B cell (primary cell): ENCODE data around the gene FAM210B. TPM values are rescaled to one million over a fixed set of nuclear protein-coding genes. Genes with fewer than 3 reads are reported as not detected.

Source experiments
- ATAC-seq: fragments of 200-7000 bp; cut with Tn5 transposase; one replicate; pipeline ENCODE4 v1.10.0; 2021; ENCODE audit warnings: low read depth, mild to moderate bottlenecking, moderate number of reproducible peaks, moderate library complexity
- CTCF ChIA-PET: fragments of 350-600 bp; sonication (Branson Sonifier 250); formaldehyde crosslinking; loops from one replicate; lab custom pipeline; 2021; ENCODE audit warnings: antibody characterized with exemption, inconsistent platforms; lab: Charles Lee
- POLR2A ChIA-PET: fragments of 350-600 bp; sonication (Branson Sonifier 250); formaldehyde crosslinking; loops from one replicate; lab custom pipeline; 2021; ENCODE audit warnings: antibody characterized with exemption; lab: Charles Lee
- DNase-seq: peaks from one replicate; pipeline ENCODE4 v3.0.0; 2013
- H2AFZ ChIP-seq: 2 replicates; pipeline ENCODE4 v1.6.1; 2012; ENCODE audit warnings: mild to moderate bottlenecking, low read depth, low read length; ENCODE audit not compliant: insufficient read depth, poor library complexity, severe bottlenecking
- H3K27ac ChIP-seq, 2 donors: 1 replicate in 1 of 2; 2 replicates in 1 of 2; pipeline ENCODE4 v1.5.1; 2012 to 2013; ENCODE audit warnings: low read length in 2 of 2, mild to moderate bottlenecking in 2 of 2, moderate library complexity in 1 of 2
- H3K27me3 ChIP-seq, 4 experiments: fragments of 200-600 bp in 1 of 4; sonication (generic) in 1 of 4; replicated peaks in 1 of 4; 1 replicate in 2 of 4; 2 replicates in 2 of 4; pipeline versions ENCODE4 v1.6.1 to v1.7.0; 2013 to 2016; ENCODE audit warnings: low read length in 3 of 4, mild to moderate bottlenecking in 2 of 4, mixed read lengths in 1 of 4, moderate library complexity in 1 of 4; ENCODE audit not compliant: insufficient read depth in 4 of 4, control insufficient read depth in 3 of 4; ENCODE audit errors: control extremely low read depth in 1 of 4
- H3K36me3 ChIP-seq, 2 experiments: replicated peaks in 1 of 2; 1 replicate in 1 of 2; 2 replicates in 1 of 2; pipeline versions ENCODE4 v1.6.1 to v1.7.1; 2013; ENCODE audit warnings: low read length in 1 of 2; ENCODE audit not compliant: insufficient read depth in 2 of 2, control insufficient read depth in 1 of 2; ENCODE audit errors: control extremely low read depth in 1 of 2, extremely low read depth in 1 of 2
- H3K4me1 ChIP-seq, 2 donors: fragments of 200-600 bp in 1 of 2; sonication (generic) in 1 of 2; 1 replicate in 1 of 2; 2 replicates in 1 of 2; pipeline versions ENCODE4 v1.5.1 to v1.6.1; 2013 to 2017; ENCODE audit warnings: low read length in 2 of 2; ENCODE audit not compliant: control insufficient read depth in 2 of 2, insufficient read depth in 2 of 2
- H3K4me2 ChIP-seq: replicated peaks from 2 replicates; pipeline ENCODE3; 2012; ENCODE audit warnings: mild to moderate bottlenecking, low read depth, low read length; ENCODE audit not compliant: poor library complexity, severe bottlenecking
- H3K4me3 ChIP-seq, 5 experiments: fragments of 200-600 bp in 1 of 5; sonication (generic) in 1 of 5; 1 replicate in 3 of 5; 2 replicates in 2 of 5; pipeline versions ENCODE4 v1.5.1 to v1.7.0; 2011 to 2016; ENCODE audit warnings: low read length in 4 of 5, mild to moderate bottlenecking in 4 of 5, low read depth in 2 of 5, control low read depth in 1 of 5, moderate library complexity in 1 of 5; ENCODE audit not compliant: insufficient read depth in 1 of 5; ENCODE audit errors: control extremely low read depth in 1 of 5, extremely low read depth in 1 of 5
- H3K79me2 ChIP-seq: fragments of 200-600 bp; sonication (generic); one replicate; pipeline ENCODE4 v1.6.0; 2016; ENCODE audit warnings: low read length; ENCODE audit not compliant: control insufficient read depth, insufficient read depth
- H3K9ac ChIP-seq: fragments of 200-600 bp; sonication (generic); 2 replicates; pipeline ENCODE4 v1.6.1; 2017; ENCODE audit warnings: mild to moderate bottlenecking, low read length, moderate library complexity
- H3K9me3 ChIP-seq, 3 donors: one replicate each; pipeline versions ENCODE4 v1.6.1 to v1.7.1; 2013; ENCODE audit warnings: low read length in 2 of 3; ENCODE audit not compliant: control insufficient read depth in 2 of 3, insufficient read depth in 1 of 3; ENCODE audit errors: control extremely low read depth in 1 of 3
- H4K20me1 ChIP-seq: 2 replicates; pipeline ENCODE4 v1.6.0; 2012; ENCODE audit warnings: mild to moderate bottlenecking, low read length; ENCODE audit not compliant: insufficient read depth, control insufficient read depth, poor library complexity, severe bottlenecking
- H3K27ac Mint-ChIP-seq: one replicate; pipeline ENCODE4 v1.8.0; 2021; ENCODE audit warnings: mixed read lengths
- H3K27me3 Mint-ChIP-seq: one replicate; pipeline ENCODE4 v1.8.0; 2021; ENCODE audit warnings: mixed read lengths
- H3K4me1 Mint-ChIP-seq: one replicate; pipeline ENCODE4 v1.8.0; 2021; ENCODE audit warnings: mixed read lengths
- H3K4me3 Mint-ChIP-seq: one replicate; pipeline ENCODE4 v1.8.0; 2021; ENCODE audit warnings: mixed read lengths
- H3K9me3 Mint-ChIP-seq: one replicate; pipeline ENCODE4 v1.8.0; 2022; ENCODE audit warnings: mixed read lengths; ENCODE audit not compliant: insufficient read depth
- EZH2 ChIP-seq: IDR thresholded peaks from 2 replicates; pipeline ENCODE4 v1.6.1; 2012; ENCODE audit warnings: borderline replicate concordance, low read depth, mild to moderate bottlenecking, moderate library complexity, low read length; ENCODE audit not compliant: insufficient read depth, poor library complexity, severe bottlenecking
- whole genome bisulfite sequencing: methylation state at CpG from one replicate; pipeline ENCODE4 v1.1.5; 2013; ENCODE audit warnings: missing lambda C conversion rate; ENCODE audit not compliant: insufficient coverage; 5-methylcytosine and 5-hydroxymethylcytosine counted together
- intact Hi-C: fragments of 100-400 bp; cut with micrococcal nuclease; formaldehyde crosslinking; loops from one replicate; pipeline ENCODE4 v1.10.0; 2022
- polyA plus RNA-seq: library from polyadenylated mRNA; depleted of rRNA; stranded (reverse); fragments of >200 nt; gene quantifications from 2 replicates; pipeline ENCODE4 v1.2.3, GENCODE V29; 2012
- total RNA-seq, 2 donors: library from RNA; stranded (reverse); fragments of 120-200 nt in 1 of 2; gene quantifications; 1 replicate in 1 of 2; 2 replicates in 1 of 2; pipeline versions ENCODE4 v1.2.3 to v1.2.4, GENCODE V29; 2013 to 2022
- TF ChIP-seq, protein P1 (sequence below): fragments of 200-600 bp; IDR thresholded peaks from one replicate; pipeline ENCODE4 v1.8.0; 2022; ENCODE audit warnings: antibody characterized with exemption, mild to moderate bottlenecking

The FAM210B gene
- total and polyA plus RNA-seq, 2 donors (not counting 1 experiment from before 2014, with no cell fraction given) = 4.0 to 13.6 TPM

DNA sequence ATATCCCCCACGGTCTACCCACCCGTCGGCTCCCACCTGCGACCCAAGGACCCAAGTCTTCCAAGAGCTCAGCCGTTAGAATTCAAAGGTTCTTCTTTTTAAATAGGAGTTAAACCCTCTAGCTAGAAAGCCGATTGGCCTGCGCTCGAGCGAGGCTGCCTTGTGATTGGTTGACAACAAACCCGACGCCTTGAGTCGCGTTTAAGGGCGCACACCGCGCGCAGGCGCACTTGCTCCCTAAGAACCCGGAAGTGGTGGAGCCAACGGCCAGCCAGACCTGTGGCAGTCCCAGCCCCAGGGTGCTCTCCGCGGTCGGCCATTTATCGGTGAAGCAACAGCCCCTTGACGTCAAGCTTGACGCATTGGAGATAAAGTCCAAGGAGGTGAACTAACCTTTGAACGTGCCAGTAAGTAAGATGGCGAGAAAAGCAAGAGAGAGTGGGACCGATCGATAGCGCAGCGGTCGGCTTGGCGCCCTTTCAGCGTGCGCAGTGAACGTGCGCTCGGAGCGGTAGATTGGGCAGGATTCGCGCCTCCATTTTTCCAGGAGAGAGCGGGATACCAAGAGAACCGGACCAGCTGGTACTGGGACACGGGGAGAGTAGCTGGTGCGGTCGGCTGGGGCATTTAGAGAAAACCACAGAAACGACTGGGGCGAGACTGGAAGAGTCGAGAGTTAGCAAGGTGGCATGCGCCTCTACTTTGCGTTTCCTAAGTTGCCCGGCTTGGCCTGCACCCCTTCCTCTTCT, 33.5 kb downstream of the FAM210B start, which contains the start of the genes AURKA and CSTF1:
Gene AURKA, minus strand, starts transcription at position 84 of the 749 bp plus-strand sequence. CDS start 4,018 bp downstream, outside the sequence.
Gene CSTF1, plus strand, starts transcription at position 514 of the 749 bp plus-strand sequence. CDS start 2,908 bp downstream, outside the sequence.
- Mint-ChIP-seq H3K27ac (no peak within 1 kb of the TSS), H3K4me3 (no peak within 1 kb of the TSS)

More for the DNA sequence above, 33.5 kb downstream of the FAM210B start, which contains the start of the genes AURKA and CSTF1:
- Histone ChIP-seq H3K27ac (peak within 1 kb of the TSS; percentile 84 to 90), H3K4me1 (peaks cover 16 to 21% of the 10 kb centered on the region in 2 donors), H2AFZ (peak within 1 kb of the TSS; percentile 90), H3K4me2 (peak within 1 kb of the TSS; percentile 77), H3K9me3 (no peaks in the 10 kb centered on the region), H4K20me1 (no peaks in the 10 kb centered on the region), H3K79me2 (peaks cover 38% of the 10 kb centered on the region), H3K4me3 (peak within 1 kb of the TSS; percentile 60 to 98 (median 73)), H3K9ac (peak within 1 kb of the TSS; percentile 85), H3K27me3 (no peaks in the 10 kb centered on the region), H3K36me3 (peaks cover 2 to 21% of the 10 kb centered on the region in 2 experiments)
- DNase-seq (peak; percentile 100), ATAC-seq (peak; percentile 90)
- intact Hi-C loops = loop anchor here (1.0 to 10.0 kb wide), 3 partner anchors 34 to 1322 kb away; partner anchors contain the start of genes FAM210B, PMEPA1 and RTF2
- WGBS = under 1% methylated on average over 52 of the region's 53 CpGs
- TF ChIP-seq, protein P1, sequence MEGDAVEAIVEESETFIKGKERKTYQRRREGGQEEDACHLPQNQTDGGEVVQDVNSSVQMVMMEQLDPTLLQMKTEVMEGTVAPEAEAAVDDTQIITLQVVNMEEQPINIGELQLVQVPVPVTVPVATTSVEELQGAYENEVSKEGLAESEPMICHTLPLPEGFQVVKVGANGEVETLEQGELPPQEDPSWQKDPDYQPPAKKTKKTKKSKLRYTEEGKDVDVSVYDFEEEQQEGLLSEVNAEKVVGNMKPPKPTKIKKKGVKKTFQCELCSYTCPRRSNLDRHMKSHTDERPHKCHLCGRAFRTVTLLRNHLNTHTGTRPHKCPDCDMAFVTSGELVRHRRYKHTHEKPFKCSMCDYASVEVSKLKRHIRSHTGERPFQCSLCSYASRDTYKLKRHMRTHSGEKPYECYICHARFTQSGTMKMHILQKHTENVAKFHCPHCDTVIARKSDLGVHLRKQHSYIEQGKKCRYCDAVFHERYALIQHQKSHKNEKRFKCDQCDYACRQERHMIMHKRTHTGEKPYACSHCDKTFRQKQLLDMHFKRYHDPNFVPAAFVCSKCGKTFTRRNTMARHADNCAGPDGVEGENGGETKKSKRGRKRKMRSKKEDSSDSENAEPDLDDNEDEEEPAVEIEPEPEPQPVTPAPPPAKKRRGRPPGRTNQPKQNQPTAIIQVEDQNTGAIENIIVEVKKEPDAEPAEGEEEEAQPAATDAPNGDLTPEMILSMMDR = no peak
- no peak for TF ChIP-seq EZH2
- Mint-ChIP-seq H3K27me3 (no peaks in the 10 kb centered on the region), H3K4me1 (peaks cover 18% of the 10 kb centered on the region), H3K9me3 (no peaks in the 10 kb centered on the region)
- CTCF ChIA-PET = interaction anchor here (0.8 to 1.7 kb wide), 4 partner anchors 12 to 34 kb away, joined by 3 to 5 read pairs (median 4); partner anchors contain the start of gene FAM210B
- POLR2A ChIA-PET = interaction anchor here (1.2 to 2.1 kb wide), 2 partner anchors 34 to 76 kb away, joined by 3 to 5 read pairs; partner anchors contain the start of genes FAM210B and RTF2
